CD4-positive, alpha-beta T cell treated with Interleukin-1 beta for 1 hour (primary cell): Measurements from ENCODE around the gene SEC22A.

Experiments used
- DNase-seq, 2 donors: peaks; one replicate each; pipeline ENCODE4 v3.0.0-alpha.2; 2020 to 2022

SEC22A gene

GRCh38 chr3:123311201-123311600, 109.5 kb downstream of the SEC22A start:
- DNase-seq: no peak

DNA sequence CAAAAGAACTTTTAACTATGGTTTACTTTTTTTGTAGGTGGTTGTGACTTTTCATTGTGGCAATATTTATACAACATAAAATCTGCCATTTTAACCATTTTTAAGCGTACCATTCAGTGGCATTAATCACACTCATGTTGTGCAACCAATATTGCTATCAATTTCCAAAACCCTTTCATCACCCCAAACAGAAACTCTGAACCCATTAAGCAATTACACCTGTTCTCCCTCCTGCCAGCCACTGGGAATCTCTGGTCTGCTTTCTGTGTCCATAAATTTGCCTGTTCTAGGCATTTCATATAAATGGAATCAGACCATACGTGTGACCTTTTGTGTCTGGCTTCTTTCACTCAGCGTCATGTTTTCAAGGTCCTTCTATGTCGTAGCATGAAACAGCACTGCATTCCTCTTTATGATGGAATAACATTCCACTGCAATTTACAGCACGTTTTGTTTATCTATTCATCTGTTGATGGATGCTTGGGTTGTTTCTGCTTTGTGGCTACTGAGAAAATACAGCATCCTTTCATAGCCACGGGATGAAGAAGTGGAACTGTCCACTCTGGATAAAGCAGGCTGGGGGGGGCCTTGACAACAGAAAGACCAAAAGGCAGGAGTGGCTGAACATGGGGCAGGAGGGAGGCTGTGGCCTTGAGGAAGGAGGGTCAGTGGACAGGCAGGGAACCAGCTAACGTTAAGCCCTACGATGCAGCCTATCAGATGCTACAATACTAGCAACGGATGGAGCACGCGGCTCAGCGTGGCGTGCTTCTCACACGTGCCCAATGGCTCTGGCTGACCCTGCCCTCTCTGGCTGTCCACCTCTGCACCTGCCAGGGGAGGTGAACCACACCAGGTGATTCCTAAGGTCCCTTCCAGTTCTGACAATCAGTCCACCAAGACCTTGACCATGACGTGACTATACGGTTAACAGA, 110.9 kb downstream of the SEC22A start:
- no peak for DNase-seq

DNA sequence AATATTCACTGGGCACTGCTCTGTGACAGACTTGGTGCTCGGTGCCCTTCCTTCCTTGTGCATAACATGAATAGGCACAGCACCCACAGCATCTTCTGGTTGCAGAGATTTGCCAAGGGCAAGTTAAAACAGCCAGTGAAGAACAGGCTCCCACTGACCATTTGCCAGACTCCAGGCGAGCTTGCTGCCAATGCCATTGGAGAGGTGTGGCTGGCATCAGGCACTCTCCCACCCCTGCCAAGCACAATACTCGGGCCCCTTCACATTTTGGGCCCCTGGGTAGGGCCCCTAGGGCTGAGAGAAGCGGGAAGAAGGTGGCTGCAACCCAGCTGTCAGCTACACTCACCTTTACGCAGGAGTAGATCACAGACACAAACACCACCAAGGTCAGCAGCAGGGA, 112.1 kb downstream of the SEC22A start:
- no peak for DNase-seq

DNA sequence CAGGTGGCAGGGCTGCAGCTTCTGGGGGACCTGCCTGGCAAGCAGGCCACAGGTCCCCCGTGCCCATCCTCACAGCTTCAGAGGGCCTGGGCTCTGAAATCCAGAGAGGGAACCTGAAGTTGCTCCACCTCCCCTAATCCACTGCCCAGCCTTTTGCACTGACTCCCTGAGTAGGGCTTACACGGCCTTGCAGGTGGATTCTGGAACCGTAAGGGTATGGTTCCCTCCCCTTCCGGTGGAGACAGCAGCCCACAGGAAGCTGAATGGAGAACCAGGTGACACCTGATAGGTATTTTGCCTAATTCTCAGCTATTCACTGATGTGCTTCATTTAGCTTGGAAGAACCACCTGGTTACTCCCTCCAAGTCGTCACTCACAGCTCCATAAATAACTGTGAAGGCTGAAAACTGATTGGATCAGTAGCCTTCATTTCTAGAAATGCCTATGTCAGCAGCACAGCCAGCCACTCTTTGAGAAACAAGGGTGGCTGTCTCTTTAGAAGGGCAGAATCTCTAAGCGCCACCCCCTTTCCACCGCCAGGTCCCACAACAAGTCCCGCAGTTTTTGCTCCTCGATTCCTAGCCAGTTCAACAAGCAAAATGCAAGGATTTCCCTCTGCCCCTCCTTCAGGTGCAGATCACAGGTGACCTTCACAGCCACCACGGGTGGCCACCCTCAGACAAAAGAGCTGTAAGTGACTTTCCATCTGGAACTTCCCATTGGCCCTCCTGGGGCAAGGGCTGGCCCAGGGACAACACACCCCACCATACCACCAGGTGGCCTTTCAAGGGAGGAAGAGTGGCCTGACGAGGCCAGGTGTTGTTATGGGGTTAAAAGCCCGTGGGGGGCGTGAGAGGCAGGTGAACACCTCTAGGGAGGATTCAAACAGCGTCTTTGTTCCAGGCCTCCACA, 112.9 kb downstream of the SEC22A start:
- DNase-seq: no peak

DNA sequence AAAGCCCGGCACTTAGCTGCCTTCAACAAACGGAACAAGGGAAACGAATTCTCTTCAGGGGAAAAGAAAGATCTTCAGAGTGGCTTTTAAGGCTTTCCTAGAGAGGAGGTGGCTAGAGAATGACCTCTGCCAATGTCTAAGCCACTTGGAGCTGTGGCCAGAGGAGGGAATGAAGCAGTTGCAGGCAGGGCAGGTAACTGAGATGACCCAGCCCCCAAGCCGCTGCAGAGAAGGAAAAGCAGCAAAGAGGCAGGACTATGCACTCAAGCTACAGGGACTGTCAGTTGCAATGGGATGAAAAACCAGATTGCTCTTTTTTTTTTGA, 113.5 kb downstream of the SEC22A start:
- DNase-seq: no peak

DNA sequence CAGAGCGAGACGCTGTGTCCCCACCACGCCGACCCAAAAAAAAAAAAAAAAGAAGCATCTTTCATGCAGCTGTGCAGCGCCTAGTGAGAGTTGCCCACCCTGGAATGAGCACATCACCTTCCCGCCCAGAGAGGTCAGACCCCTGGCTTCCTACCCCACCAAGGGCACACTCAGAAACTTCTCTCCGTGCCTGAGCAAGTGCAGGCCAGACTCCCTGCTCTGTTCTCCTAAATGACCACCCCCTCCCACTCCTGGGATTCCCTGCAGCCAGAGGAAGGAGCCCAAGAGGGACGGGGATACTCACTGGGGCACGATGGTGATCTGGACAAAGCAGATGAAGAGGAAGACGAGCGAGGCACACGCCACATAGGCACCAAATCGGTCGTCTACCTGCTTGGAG, 116.0 kb downstream of the SEC22A start:
- no peak for DNase-seq

- DNase-seq: no peak
Measured at GRCh38 chr3:123318374-123318773, 116.6 kb downstream of the SEC22A start.

- no peak for DNase-seq
Measured at GRCh38 chr3:123319760-123320159, 118.0 kb downstream of the SEC22A start.

GRCh38 chr3:123320221-123320620, 118.5 kb downstream of the SEC22A start:
- no peak for DNase-seq

- DNase-seq: no peak
Measured at GRCh38 chr3:123321806-123322205, 120.1 kb downstream of the SEC22A start.

DNA sequence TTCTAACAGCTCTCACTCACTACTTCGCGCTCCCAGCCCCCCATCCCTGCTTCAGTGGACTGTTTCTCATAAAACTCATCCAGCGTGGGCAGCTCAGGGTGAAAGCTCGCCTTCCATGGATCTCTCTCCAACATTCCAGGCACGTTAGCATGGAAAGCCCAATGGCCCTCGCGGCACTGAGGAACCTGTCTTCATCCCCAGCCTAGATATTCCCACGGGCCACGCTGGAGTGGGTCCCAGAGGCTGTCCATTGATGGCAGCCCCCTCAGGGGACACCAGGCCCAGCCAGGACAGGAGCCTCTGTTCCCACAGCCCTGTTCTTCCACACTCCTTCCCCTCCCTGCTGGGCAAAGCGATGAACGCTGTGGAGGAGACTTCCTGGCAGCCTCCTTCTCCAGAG, 121.1 kb downstream of the SEC22A start:
- no peak for DNase-seq
